WTC11 (cell line): Measurements from ENCODE around the gene AP4M1. TPM values are rescaled to one million over a fixed set of nuclear protein-coding genes. Genes with fewer than 3 reads are reported as not detected.

Experiments
- ATAC-seq: fragments of 200-7000 bp; cut with Tn5 transposase; 2 replicates; pipeline ENCODE4 v1.10.0; 2021; ENCODE audit warnings: mild to moderate bottlenecking, moderate library complexity
- CTCF ChIA-PET: fragments of 300-600 bp; sonication (Branson Sonifier 250); formaldehyde crosslinking; loops from one replicate; lab custom pipeline; 2021; ENCODE audit warnings: antibody characterized with exemption; lab: Charles Lee
- POLR2A ChIA-PET: fragments of 350-600 bp; sonication (Branson Sonifier 250); formaldehyde crosslinking; loops from one replicate; lab custom pipeline; 2021; ENCODE audit warnings: antibody characterized with exemption; lab: Charles Lee
- DNase-seq: peaks from one replicate; pipeline ENCODE4 v3.0.0; 2021; ENCODE audit warnings: low spot score
- H3K27ac Mint-ChIP-seq: 2 replicates; pipeline ENCODE4 v1.8.0; 2021; ENCODE audit warnings: mixed read lengths
- H3K27me3 Mint-ChIP-seq: 2 replicates; pipeline ENCODE4 v1.8.0; 2021; ENCODE audit warnings: low read depth, mild to moderate bottlenecking, moderate library complexity, mixed read lengths
- H3K36me3 Mint-ChIP-seq: 2 replicates; pipeline ENCODE4 v1.8.0; 2021; ENCODE audit warnings: mixed read lengths
- H3K4me1 Mint-ChIP-seq: 2 replicates; pipeline ENCODE4 v1.8.0; 2022; ENCODE audit warnings: mixed read lengths
- H3K4me3 Mint-ChIP-seq: 2 replicates; pipeline ENCODE4 v1.8.0; 2021; ENCODE audit warnings: mild to moderate bottlenecking, moderate library complexity, mixed read lengths
- H3K9me3 Mint-ChIP-seq: 2 replicates; pipeline ENCODE4 v1.8.0; 2021; ENCODE audit warnings: mixed read lengths
- ELF4 ChIP-seq: sonication (generic); formaldehyde crosslinking; IDR thresholded peaks from 2 replicates; pipeline ENCODE4 v1.8.1; 2022; ENCODE audit warnings: low read depth, mild to moderate bottlenecking, moderate library complexity, missing genetic modification reagents
- EMX1 ChIP-seq: fragments of 250-450 bp; sonication (Bioruptor Pico); IDR thresholded peaks from 2 replicates; pipeline ENCODE4 v1.8.0; 2021; ENCODE audit warnings: mild to moderate bottlenecking
- FOXJ3 ChIP-seq: sonication (generic); formaldehyde crosslinking; IDR thresholded peaks from 2 replicates; pipeline ENCODE4 v1.9.0; 2021; ENCODE audit warnings: missing genetic modification reagents, mild to moderate bottlenecking, borderline replicate concordance
- FOXP1 ChIP-seq: sonication (generic); formaldehyde crosslinking; IDR thresholded peaks from 2 replicates; pipeline ENCODE4 v1.8.0; 2022; ENCODE audit warnings: missing genetic modification reagents, mild to moderate bottlenecking, moderate library complexity, borderline replicate concordance
- IRF2 ChIP-seq: sonication (generic); formaldehyde crosslinking; IDR thresholded peaks from 2 replicates; pipeline ENCODE4 v1.8.0; 2022; ENCODE audit warnings: low read depth, missing genetic modification reagents, borderline replicate concordance
- NR1H2 ChIP-seq: sonication (generic); formaldehyde crosslinking; IDR thresholded peaks from 2 replicates; pipeline ENCODE4 v1.9.0; 2021; ENCODE audit warnings: mild to moderate bottlenecking, moderate library complexity, missing genetic modification reagents
- PRRX2 ChIP-seq: fragments of 250-450 bp; sonication (Bioruptor Pico); IDR thresholded peaks from 2 replicates; pipeline ENCODE4 v1.8.0; 2021; ENCODE audit warnings: mild to moderate bottlenecking
- ZBTB21 ChIP-seq: sonication (generic); formaldehyde crosslinking; IDR thresholded peaks from 2 replicates; pipeline ENCODE4 v1.8.1; 2023; ENCODE audit warnings: mild to moderate bottlenecking, missing genetic modification reagents, borderline replicate concordance
- ZNF263 ChIP-seq: sonication (generic); formaldehyde crosslinking; IDR thresholded peaks from 2 replicates; pipeline ENCODE4 v1.8.1; 2022; ENCODE audit warnings: low read depth, mild to moderate bottlenecking, moderate library complexity, missing genetic modification reagents
- ZNF423 ChIP-seq: fragments of 250-450 bp; sonication (Bioruptor Pico); IDR thresholded peaks from 2 replicates; pipeline ENCODE4 v2.1.2; 2022; ENCODE audit warnings: mild to moderate bottlenecking, moderate library complexity
- total RNA-seq: library from RNA; stranded (reverse); gene quantifications from 3 replicates; pipeline ENCODE4 v1.2.3, GENCODE V29; 2021
- TF ChIP-seq, protein P1 (sequence below): sonication (generic); formaldehyde crosslinking; IDR thresholded peaks from 2 replicates; pipeline ENCODE4 v1.8.1; 2023; ENCODE audit warnings: mild to moderate bottlenecking, missing genetic modification reagents, borderline replicate concordance
- TF ChIP-seq, protein P2 (sequence below): fragments of 200-600 bp; IDR thresholded peaks from 2 replicates; pipeline ENCODE4 v1.8.0; 2022; ENCODE audit warnings: antibody characterized with exemption
- TF ChIP-seq, protein P3 (sequence below): sonication (generic); formaldehyde crosslinking; conservative IDR thresholded peaks from 2 replicates; pipeline ENCODE4 v1.8.1; 2023; ENCODE audit warnings: mild to moderate bottlenecking, low read depth, missing genetic modification reagents, moderate library complexity
- TF ChIP-seq, protein P4 (sequence below): sonication (generic); formaldehyde crosslinking; IDR thresholded peaks from 2 replicates; pipeline ENCODE4 v1.8.0; 2023; ENCODE audit warnings: mild to moderate bottlenecking, missing genetic modification reagents
- TF ChIP-seq, protein P5 (sequence below): sonication (generic); formaldehyde crosslinking; IDR thresholded peaks from 2 replicates; pipeline ENCODE4 v1.8.0; 2023; ENCODE audit warnings: missing genetic modification reagents, mild to moderate bottlenecking, borderline replicate concordance
- TF ChIP-seq, protein P6 (sequence below): sonication (generic); formaldehyde crosslinking; IDR thresholded peaks from 2 replicates; pipeline ENCODE4 v1.8.1; 2023; ENCODE audit warnings: mild to moderate bottlenecking, missing genetic modification reagents
- TF ChIP-seq, protein P7 (sequence below): fragments of 250-450 bp; sonication (Bioruptor Pico); conservative IDR thresholded peaks from 2 replicates; pipeline ENCODE4 v1.9.0; 2021; ENCODE audit warnings: mild to moderate bottlenecking

Gene AP4M1
- total RNA-seq, 1 experiment from 2014 or later = 18.0 TPM

DNA sequence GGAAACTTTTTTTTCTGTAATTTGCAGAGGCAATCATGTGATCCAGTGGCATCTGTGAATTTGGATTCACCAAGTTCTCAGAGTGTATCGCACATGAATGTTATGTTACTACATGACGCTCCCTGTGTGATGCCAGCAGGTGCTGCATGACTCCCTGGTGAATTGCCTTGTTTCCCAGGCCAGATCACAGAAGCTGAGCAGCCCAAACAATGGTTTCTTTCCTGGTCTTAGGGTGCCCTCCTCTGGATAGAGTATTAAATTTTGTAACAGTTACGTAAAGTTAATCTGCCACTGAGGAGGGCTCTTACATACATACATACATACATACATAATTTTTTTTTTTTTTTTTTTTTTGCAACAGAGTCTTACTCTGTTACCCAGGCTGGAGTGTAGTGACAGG, 48.2 kb upstream of the AP4M1 start (continued):
- TF ChIP-seq, protein P1, sequence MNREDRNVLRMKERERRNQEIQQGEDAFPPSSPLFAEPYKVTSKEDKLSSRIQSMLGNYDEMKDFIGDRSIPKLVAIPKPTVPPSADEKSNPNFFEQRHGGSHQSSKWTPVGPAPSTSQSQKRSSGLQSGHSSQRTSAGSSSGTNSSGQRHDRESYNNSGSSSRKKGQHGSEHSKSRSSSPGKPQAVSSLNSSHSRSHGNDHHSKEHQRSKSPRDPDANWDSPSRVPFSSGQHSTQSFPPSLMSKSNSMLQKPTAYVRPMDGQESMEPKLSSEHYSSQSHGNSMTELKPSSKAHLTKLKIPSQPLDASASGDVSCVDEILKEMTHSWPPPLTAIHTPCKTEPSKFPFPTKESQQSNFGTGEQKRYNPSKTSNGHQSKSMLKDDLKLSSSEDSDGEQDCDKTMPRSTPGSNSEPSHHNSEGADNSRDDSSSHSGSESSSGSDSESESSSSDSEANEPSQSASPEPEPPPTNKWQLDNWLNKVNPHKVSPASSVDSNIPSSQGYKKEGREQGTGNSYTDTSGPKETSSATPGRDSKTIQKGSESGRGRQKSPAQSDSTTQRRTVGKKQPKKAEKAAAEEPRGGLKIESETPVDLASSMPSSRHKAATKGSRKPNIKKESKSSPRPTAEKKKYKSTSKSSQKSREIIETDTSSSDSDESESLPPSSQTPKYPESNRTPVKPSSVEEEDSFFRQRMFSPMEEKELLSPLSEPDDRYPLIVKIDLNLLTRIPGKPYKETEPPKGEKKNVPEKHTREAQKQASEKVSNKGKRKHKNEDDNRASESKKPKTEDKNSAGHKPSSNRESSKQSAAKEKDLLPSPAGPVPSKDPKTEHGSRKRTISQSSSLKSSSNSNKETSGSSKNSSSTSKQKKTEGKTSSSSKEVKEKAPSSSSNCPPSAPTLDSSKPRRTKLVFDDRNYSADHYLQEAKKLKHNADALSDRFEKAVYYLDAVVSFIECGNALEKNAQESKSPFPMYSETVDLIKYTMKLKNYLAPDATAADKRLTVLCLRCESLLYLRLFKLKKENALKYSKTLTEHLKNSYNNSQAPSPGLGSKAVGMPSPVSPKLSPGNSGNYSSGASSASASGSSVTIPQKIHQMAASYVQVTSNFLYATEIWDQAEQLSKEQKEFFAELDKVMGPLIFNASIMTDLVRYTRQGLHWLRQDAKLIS = no peak
- TF ChIP-seq, protein P2, sequence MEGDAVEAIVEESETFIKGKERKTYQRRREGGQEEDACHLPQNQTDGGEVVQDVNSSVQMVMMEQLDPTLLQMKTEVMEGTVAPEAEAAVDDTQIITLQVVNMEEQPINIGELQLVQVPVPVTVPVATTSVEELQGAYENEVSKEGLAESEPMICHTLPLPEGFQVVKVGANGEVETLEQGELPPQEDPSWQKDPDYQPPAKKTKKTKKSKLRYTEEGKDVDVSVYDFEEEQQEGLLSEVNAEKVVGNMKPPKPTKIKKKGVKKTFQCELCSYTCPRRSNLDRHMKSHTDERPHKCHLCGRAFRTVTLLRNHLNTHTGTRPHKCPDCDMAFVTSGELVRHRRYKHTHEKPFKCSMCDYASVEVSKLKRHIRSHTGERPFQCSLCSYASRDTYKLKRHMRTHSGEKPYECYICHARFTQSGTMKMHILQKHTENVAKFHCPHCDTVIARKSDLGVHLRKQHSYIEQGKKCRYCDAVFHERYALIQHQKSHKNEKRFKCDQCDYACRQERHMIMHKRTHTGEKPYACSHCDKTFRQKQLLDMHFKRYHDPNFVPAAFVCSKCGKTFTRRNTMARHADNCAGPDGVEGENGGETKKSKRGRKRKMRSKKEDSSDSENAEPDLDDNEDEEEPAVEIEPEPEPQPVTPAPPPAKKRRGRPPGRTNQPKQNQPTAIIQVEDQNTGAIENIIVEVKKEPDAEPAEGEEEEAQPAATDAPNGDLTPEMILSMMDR = no peak
- TF ChIP-seq, all 79 proteins: peak for 0

DNA sequence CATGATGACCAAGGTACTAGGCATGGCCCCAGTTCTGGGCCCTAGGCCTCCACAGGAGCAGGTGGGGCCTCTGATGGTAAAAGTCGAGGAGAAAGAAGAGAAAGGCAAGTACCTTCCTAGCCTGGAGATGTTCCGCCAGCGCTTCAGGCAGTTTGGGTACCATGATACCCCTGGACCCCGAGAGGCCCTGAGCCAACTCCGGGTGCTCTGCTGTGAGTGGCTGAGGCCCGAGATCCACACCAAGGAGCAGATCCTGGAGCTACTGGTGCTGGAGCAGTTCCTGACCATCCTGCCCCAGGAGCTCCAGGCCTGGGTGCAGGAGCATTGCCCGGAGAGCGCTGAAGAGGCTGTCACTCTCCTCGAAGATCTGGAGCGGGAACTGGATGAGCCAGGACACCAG, 44.4 kb upstream of the AP4M1 start:
- CTCF ChIA-PET = no interaction called here
- no peaks in the 10 kb centered on the region for H3K4me1 Mint-ChIP-seq
- H3K4me3 Mint-ChIP-seq = no peak overlapping the region
- no peak overlapping the region for H3K27ac Mint-ChIP-seq
- DNase-seq (no peak), ATAC-seq (no peak)
- no peaks in the 10 kb centered on the region for H3K9me3 Mint-ChIP-seq
- H3K36me3 Mint-ChIP-seq = peaks cover 49% of the 10 kb centered on the region
- POLR2A ChIA-PET = no interaction called here
- H3K27me3 Mint-ChIP-seq = no peaks in the 10 kb centered on the region
- TF ChIP-seq, protein P3, sequence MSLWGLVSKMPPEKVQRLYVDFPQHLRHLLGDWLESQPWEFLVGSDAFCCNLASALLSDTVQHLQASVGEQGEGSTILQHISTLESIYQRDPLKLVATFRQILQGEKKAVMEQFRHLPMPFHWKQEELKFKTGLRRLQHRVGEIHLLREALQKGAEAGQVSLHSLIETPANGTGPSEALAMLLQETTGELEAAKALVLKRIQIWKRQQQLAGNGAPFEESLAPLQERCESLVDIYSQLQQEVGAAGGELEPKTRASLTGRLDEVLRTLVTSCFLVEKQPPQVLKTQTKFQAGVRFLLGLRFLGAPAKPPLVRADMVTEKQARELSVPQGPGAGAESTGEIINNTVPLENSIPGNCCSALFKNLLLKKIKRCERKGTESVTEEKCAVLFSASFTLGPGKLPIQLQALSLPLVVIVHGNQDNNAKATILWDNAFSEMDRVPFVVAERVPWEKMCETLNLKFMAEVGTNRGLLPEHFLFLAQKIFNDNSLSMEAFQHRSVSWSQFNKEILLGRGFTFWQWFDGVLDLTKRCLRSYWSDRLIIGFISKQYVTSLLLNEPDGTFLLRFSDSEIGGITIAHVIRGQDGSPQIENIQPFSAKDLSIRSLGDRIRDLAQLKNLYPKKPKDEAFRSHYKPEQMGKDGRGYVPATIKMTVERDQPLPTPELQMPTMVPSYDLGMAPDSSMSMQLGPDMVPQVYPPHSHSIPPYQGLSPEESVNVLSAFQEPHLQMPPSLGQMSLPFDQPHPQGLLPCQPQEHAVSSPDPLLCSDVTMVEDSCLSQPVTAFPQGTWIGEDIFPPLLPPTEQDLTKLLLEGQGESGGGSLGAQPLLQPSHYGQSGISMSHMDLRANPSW (CRISPR knock-in tag) = no peak
- TF ChIP-seq, protein P4, sequence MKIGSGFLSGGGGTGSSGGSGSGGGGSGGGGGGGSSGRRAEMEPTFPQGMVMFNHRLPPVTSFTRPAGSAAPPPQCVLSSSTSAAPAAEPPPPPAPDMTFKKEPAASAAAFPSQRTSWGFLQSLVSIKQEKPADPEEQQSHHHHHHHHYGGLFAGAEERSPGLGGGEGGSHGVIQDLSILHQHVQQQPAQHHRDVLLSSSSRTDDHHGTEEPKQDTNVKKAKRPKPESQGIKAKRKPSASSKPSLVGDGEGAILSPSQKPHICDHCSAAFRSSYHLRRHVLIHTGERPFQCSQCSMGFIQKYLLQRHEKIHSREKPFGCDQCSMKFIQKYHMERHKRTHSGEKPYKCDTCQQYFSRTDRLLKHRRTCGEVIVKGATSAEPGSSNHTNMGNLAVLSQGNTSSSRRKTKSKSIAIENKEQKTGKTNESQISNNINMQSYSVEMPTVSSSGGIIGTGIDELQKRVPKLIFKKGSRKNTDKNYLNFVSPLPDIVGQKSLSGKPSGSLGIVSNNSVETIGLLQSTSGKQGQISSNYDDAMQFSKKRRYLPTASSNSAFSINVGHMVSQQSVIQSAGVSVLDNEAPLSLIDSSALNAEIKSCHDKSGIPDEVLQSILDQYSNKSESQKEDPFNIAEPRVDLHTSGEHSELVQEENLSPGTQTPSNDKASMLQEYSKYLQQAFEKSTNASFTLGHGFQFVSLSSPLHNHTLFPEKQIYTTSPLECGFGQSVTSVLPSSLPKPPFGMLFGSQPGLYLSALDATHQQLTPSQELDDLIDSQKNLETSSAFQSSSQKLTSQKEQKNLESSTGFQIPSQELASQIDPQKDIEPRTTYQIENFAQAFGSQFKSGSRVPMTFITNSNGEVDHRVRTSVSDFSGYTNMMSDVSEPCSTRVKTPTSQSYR (CRISPR knock-in tag) = no peak
- TF ChIP-seq ZNF263 (CRISPR knock-in tag) (no peak), FOXJ3 (CRISPR knock-in tag) (no peak), ZNF423 (CRISPR knock-in tag) (no peak), ELF4 (CRISPR knock-in tag) (no peak), IRF2 (CRISPR knock-in tag) (no peak), ZBTB21 (CRISPR knock-in tag) (no peak), EMX1 (no peak), FOXP1 (no peak), PRRX2 (CRISPR knock-in tag) (no peak), NR1H2 (CRISPR knock-in tag) (no peak)
- TF ChIP-seq, protein P5, sequence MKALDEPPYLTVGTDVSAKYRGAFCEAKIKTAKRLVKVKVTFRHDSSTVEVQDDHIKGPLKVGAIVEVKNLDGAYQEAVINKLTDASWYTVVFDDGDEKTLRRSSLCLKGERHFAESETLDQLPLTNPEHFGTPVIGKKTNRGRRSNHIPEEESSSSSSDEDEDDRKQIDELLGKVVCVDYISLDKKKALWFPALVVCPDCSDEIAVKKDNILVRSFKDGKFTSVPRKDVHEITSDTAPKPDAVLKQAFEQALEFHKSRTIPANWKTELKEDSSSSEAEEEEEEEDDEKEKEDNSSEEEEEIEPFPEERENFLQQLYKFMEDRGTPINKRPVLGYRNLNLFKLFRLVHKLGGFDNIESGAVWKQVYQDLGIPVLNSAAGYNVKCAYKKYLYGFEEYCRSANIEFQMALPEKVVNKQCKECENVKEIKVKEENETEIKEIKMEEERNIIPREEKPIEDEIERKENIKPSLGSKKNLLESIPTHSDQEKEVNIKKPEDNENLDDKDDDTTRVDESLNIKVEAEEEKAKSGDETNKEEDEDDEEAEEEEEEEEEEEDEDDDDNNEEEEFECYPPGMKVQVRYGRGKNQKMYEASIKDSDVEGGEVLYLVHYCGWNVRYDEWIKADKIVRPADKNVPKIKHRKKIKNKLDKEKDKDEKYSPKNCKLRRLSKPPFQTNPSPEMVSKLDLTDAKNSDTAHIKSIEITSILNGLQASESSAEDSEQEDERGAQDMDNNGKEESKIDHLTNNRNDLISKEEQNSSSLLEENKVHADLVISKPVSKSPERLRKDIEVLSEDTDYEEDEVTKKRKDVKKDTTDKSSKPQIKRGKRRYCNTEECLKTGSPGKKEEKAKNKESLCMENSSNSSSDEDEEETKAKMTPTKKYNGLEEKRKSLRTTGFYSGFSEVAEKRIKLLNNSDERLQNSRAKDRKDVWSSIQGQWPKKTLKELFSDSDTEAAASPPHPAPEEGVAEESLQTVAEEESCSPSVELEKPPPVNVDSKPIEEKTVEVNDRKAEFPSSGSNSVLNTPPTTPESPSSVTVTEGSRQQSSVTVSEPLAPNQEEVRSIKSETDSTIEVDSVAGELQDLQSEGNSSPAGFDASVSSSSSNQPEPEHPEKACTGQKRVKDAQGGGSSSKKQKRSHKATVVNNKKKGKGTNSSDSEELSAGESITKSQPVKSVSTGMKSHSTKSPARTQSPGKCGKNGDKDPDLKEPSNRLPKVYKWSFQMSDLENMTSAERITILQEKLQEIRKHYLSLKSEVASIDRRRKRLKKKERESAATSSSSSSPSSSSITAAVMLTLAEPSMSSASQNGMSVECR (CRISPR knock-in tag) = no peak
- TF ChIP-seq, protein P6, sequence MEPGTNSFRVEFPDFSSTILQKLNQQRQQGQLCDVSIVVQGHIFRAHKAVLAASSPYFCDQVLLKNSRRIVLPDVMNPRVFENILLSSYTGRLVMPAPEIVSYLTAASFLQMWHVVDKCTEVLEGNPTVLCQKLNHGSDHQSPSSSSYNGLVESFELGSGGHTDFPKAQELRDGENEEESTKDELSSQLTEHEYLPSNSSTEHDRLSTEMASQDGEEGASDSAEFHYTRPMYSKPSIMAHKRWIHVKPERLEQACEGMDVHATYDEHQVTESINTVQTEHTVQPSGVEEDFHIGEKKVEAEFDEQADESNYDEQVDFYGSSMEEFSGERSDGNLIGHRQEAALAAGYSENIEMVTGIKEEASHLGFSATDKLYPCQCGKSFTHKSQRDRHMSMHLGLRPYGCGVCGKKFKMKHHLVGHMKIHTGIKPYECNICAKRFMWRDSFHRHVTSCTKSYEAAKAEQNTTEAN = no peak
- TF ChIP-seq, protein P7, sequence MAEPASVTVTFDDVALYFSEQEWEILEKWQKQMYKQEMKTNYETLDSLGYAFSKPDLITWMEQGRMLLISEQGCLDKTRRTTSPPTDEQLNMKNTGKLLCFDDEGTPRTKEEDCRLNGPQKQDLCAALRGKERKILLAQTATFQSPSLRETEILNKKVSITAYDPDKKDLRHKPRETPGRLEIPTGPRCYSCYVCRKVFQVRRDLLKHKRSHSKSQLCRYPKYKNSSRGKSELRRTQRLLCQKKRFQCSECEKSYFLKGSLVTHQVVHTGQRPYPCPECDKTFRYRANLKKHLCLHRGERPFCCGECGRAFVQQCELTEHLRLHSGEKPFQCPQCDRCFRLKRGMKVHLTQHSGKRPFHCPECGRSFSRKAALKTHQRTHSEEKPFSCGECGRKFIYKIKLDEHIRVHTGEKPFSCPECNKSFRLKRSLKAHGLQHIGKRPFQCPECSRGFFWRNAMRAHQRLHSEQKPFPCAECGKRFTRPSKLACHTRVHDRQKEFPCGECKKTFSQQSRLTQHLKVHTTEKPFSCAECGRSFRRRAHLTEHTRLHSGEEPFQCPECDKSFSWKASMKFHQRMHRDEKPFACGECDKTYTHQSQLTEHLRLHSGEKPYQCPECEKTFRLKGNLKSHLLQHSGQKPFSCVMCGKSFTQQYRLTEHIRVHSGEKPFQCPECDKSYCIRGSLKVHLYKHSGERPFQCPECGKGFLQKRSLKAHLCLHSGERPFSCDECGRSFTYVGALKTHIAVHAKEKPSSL (CRISPR knock-in tag) = no peak
